Lung microvascular endothelial cell (primary cell): ENCODE results near the gene CD209. TPM values are rescaled to one million over a fixed set of nuclear protein-coding genes. Genes with fewer than 3 reads are reported as not detected.
"Not testable (repeated sequence)": the region's sequence is repeated elsewhere in the genome, so short reads cannot be mapped to it uniquely, and the experiment has no call there.

Experiments used
- DNase-seq, 2 donors: peaks; one replicate each; pipeline versions ENCODE4 v3.0.0 to v3.0.0-alpha.2; 2010; ENCODE audit warnings: low read depth in 2 of 2
- total RNA-seq: library from RNA; depleted of rRNA; stranded (reverse); fragments of >200 nt; gene quantifications from 2 replicates; pipeline ENCODE4 v1.2.1, GENCODE V29; 2014

The CD209 gene
- total RNA-seq, 1 donor from 2014 or later = not detected

DNA sequence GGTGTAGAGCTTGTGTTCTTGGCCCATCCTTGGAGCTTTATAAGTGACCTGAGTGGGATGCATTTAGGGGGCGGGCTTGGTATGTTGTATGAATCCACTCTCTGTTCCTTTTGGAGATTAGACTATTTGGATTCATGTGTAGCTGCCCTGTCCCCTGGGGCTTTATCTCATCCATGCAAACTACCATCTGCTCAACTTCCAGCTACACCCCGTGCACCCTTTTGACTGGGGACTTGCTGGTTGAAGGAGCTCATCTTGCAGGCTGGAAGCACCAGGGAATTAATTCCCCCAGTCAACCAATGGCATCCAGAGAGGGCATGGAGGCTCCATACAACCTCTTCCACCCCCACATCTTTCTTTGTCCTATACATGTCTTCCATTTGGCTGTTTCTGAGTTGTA is 21.8 kb upstream of the CD209 start:
- DNase-seq = no peak

GRCh38 chr19:7767487-7767886 is 20.2 kb upstream of the CD209 start:
- no peak for DNase-seq

DNA sequence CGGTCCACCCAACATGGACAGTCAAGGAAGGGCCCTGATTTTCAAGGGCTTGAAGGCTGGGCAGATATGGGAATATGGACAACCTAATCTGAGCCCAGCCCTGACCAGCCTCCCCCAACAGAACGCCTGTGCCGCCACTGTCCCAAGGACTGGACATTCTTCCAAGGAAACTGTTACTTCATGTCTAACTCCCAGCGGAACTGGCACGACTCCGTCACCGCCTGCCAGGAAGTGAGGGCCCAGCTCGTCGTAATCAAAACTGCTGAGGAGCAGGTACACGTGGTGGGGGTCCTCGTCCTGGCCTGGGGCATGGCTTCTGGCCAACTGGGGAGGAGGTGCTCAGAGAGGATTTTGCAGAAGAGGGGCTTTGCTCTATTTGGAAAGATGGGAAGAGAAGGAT is 19.2 kb upstream of the CD209 start:
- no peak for DNase-seq

- DNase-seq = not testable (repeated sequence)
Measured at GRCh38 chr19:7765043-7765442, 17.7 kb upstream of the CD209 start.

DNA sequence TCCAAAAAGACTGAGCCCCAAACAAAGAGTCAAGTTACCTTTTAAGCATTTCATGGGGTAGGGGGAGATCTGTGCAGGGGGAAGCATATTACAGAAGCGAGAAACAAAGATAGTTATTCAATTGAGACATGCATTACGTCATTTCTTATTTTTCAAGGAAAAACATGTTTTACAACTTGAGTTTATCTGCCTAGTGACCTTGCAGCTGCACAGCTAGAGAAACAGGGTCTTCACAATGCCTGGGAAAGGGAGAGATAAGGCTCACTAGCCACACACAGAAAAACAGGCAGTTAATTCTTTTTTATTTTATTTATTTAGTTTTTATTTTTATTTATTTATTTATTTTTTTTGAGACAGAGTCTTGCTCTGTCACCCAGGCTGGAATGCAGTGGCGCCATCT is 16.8 kb upstream of the CD209 start:
- DNase-seq = not testable (repeated sequence)

GRCh38 chr19:7763696-7764095 is 16.4 kb upstream of the CD209 start:
- DNase-seq = no peak

DNA sequence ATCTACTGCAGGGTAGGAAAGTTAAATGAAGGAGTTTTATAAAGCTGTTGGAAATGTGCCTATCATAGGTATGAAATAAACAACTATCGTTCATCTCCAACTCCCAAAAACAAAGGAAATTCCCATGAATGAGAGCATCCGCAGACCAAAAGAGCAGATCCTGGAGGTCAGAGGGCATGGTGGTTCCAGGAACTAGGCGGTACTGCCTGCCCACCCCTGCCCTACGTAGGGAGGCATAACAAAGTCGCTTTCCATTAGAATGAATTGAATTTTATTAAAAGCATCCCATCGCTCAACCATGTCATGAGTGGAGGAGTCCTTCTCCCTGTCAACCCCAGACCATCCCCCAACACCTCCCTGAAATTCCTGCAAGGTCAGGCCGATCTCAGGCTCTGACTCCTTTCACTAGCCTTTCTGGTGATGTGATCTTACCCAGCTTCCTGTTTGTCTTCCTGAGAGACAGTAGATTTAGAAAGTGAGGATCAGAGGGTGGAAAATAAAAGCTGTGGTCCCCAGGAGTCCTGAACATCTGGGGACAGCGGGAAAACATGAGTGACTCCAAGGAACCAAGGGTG is 15.5 kb upstream of the CD209 start, which contains the start of gene CLEC4M:
Gene CLEC4M (plus strand): TSS at position 525 of the 575 bp plus-strand sequence. CDS start 24 bp downstream, at position 549.
- peak in 1 of 2 donors; percentile 4 for DNase-seq

DNA sequence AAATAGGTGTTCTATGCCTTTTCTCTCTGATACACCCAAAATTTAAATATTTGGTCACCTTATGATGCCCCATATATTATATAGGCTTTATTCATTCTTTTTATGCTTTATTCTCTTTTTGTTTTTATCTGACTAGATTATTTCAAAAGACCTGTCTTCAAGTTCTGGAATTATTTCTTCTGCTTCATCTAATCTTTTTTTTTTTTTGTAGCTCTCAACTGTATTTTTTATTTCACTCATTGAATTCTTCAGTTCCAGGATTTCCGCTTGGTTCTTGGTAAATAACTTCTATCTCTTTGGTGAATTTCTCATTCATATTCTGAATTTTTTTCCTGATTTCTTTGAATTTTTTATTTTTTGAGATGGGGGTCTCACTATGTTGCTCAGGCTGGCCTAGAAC is 11.8 kb upstream of the CD209 start:
- no peak for DNase-seq

DNA sequence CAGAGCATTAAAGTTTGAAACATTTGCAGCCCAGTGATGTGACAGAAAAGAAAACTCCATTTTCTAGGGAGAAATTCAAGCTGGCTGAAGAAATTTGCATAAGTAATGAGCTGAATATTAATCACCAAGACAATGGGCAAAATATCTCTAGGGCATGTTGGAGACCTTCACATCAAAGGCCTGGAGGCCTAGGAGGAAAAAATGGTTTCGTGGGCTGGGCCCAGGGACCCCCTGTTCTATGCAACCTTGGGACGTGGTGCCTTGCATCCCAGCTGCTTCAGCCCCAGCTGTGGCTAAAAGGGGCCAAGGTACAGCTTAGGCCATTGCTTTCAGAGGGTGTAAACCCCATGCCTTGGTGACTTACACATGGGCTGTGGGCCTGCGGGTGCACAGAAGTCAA is 10.0 kb upstream of the CD209 start:
- no peak for DNase-seq

DNA sequence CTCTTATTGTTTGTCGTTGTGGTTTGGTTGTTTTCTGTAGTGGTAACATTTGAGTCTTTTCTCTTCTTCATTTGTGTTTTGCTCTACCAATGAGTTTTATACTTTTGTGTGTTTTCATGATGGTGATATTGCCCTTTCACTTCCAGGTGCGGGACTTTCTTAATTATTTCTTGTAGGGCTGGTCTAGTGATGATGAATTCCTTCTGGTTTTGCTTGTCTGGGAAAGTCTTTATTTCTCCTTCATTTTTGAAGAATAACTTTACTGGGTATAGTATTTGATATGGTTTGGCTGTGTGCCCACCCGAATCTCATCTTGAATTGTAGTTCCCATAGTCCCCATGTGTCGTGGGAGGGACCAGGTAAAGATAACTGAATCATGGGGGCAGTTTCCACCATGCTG is 8.9 kb upstream of the CD209 start:
- DNase-seq = no peak

DNA sequence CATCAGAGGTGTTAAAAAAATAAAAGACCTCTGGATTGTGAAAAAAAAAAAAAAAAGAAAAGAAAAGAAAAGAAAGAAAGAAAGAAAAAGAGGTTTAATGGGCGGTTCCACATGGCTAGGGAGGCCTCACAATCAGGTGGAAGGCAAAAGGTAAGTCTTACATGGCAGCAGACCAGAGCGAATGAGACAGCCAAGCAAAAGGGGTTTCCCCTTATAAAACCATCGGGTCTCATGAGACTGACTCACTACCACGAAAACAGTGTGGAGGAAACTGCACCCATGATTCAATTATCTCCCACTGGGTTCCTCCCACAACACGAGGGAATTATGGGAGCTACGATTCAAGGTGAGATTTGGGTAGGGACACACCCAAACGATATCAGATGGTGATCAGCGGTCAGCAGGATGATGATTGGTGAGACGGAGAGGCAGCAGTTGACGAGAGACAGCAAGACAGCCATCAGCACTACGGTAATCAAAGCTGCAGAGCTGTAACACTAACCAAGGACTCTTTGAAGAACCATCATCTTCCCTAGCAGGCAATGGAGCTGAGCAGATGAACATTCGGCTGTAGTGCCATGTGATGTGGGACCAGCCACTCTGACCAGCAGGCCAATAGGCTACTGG is 3.9 kb upstream of the CD209 start:
- DNase-seq = peak in 1 of 2 donors; percentile 19

DNA sequence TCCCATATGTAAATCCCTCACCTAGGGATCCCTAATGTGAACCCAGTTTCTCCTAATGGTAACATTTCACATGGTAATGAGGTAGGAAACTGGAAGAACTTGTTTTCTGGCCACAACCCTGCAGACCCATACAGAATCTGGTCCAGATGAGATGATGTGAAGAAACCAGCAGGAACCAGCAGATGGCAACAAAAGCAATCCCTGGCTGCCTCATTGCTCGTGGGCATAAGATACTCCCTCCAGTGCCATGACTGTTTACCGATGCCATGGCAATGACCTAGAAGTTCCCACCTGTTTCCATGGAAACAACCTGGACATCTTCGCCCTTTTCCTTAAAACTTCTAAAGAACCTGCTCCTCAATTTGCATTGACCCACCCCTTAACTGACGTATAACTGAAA is 1.4 kb upstream of the CD209 start:
- DNase-seq = peak; percentile 5 to 50

GRCh38 chr19:7748171-7748570 is 837 bp upstream of the CD209 start:
- no peak for DNase-seq

DNA sequence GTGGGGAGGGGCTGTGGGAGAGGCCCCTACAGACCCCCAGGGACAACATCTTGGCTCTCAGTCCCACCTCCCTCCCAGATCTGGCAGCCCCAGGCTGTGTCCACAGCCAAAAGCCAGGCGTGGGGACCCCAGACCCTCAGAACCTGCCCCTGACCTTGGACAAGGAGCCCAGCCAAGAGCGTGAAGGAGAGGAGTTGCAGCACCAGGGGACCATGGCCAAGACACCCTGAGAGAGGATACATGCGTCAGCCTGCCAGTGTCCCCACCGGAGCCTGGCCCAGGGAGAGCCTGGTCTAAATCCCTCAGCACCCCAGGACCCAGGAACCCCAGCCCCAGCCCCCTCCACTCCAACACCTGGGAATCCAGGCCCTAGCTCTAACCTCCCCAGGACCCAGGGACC is 1.0 kb downstream of the CD209 start:
- DNase-seq = not testable (repeated sequence)

DNA sequence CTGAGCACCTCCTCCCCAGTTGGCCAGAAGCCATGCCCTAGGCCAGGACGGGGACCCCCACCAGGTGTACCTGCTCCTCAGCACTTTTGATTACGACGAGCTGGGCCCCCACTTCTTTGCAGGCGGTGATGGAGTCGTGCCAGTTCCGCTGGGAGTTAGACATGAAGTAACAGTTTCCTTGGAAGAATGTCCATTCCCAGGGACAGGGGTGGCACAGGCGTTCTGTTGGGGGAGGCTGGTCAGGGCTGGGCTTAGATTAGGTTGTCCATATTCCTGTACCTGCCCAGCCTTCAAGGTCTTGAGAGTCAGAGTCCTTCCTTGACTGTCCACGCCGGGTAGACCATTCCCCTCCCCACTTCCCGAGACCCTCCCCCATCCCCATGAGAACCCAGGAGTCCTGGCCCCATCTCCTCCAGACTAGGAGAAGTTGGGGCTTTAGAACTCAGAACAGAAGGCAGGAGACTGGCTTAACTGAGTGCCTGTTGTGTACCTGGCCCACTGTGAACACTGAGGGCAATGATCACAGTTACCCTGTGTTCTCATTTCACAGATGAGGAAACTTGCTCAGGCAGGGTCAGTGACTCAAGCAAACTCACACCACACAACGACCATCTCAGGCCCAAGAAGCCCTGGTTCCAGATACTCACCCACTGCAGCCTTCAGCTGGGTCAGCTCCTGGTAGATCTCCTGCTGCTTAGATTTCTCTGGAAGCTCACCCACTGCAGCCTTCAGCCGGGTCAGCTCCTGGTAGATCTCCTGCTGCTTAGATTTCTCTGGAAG is 2.3 kb downstream of the CD209 start:
- DNase-seq = no peak

- DNase-seq = no peak
Measured at GRCh38 chr19:7744199-7744786, 3.0 kb downstream of the CD209 start.

GRCh38 chr19:7743425-7743841 is 3.9 kb downstream of the CD209 start:
- DNase-seq = no peak

DNA sequence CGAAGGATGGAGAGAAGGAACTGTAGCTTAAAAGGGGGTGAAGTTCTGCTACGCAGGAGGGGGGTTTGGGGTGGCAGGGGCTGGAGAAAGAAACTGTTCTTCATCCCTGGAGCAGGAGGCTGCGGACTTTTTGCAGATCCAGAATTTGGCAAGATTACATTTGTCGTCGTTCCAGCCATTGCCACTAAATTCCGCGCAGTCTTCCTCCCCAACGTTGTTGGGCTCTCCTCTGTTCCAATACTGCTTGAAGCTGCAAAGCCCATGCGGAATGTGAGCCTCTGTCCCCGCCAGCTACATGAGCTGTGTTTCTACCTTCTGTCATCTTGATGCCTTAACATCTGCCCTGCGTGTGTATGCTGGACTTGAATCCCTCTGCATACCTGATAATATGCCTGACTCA is 4.3 kb downstream of the CD209 start:
- DNase-seq = no peak

DNA sequence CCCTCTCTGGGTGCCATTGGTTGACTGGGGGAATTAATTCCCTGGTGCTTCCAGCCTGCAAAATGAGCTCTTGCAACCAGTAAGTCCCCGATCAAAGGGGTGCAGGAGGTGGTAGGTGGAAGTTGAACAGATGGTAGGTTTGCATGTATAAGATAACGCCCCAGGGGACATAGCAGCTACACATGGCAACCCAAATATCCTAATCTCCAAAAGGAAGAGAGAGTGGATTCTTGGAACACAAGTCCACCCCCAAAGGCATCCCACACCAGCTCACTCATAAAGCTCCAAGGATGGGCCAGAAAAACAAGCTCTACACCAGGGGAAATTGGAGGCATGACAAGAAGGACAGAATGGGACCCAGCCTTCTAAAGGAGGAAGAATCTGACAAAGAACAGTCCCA is 4.8 kb downstream of the CD209 start:
- DNase-seq = no peak

DNA sequence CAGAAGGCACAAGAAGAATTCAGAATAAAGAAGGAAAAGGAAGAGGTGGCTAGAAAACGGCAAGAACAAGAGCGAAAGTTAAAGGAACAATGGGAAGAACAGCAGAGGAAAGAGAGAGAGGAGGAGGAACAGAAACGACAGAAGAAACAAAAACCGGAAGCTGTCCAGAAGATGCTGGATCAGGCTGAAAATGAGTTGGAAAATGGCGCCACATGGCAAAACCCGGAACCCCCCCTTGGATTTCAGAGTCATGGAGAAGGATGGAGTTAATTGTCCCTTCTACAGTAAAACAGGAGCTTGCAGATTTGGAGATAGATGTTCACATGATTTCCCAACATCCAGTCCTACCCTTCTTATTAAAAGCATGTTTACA is 6.7 kb downstream of the CD209 start:
- DNase-seq = no peak

DNA sequence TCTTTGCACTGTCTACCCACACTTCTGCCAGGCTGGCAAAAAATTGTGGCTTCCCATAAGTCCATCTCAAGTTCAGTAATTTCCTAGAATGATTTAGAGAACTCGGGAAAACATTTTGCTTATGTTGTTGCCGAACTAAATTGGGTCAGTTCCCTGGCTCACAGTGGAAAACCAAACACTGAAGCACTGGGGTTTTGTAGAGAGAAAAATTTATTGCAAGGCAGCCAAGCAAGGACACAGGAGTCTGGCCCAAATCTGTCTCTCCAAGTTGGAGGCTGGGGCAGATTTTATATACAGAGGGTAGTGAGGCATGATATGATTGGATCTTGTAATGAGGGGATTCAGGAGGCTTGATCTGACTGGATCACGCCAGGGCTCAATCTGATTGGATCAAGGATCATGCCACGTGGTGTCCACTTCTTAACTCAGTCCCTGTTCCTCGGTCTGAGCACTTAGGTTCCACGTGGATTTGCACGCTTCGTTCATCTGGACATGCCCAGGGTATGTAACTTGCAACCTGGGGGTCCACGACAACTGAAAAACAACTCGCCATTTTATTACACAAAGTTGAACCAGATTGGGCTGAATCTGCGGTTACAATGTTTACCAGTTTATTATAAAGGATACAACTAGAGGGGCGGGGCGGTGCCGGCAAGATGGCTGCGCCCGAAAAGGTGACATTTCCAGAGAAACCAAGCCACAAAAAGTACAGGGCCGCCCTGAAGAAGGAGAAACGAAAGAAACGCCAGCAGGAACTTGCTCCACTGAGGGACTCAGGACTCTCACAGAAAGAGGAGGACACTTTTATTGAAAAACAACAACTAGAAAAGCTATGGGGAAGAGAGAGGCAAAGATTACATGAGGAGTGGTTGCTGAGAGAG is 7.3 kb downstream of the CD209 start:
- no peak for DNase-seq
